CD4-positive, CD25-positive, alpha-beta regulatory T cell (primary cell): ENCODE results near the gene FAM222A. TPM values are rescaled to one million over a fixed set of nuclear protein-coding genes. Genes with fewer than 3 reads are reported as not detected.

Source experiments
- ATAC-seq, 2 donors: fragments of 150-1000 bp; cut with Tn5 transposase; one replicate each; pipeline ENCODE4 v1.10.0; 2021; ENCODE audit warnings: low read depth in 2 of 2, moderate number of reproducible peaks in 2 of 2, moderate library complexity in 1 of 2
- DNase-seq, 3 donors: peaks; one replicate each; pipeline versions ENCODE4 v3.0.0 to v3.0.0-alpha.2; 2012 to 2022; ENCODE audit warnings: mixed read lengths in 1 of 3
- H3K27ac ChIP-seq: one replicate; pipeline ENCODE4 v1.7.0; 2013; ENCODE audit warnings: mild to moderate bottlenecking, low read length; ENCODE audit not compliant: insufficient read depth, poor library complexity, severe bottlenecking
- H3K27me3 ChIP-seq: one replicate; pipeline ENCODE4 v1.7.0; 2013; ENCODE audit warnings: low read length; ENCODE audit not compliant: control insufficient read depth, insufficient read depth
- H3K36me3 ChIP-seq: one replicate; pipeline ENCODE4 v1.7.0; 2013; ENCODE audit warnings: mild to moderate bottlenecking, low read length, moderate library complexity; ENCODE audit not compliant: control insufficient read depth, insufficient read depth
- H3K4me1 ChIP-seq: 2 replicates; pipeline ENCODE4 v1.7.0; 2013; ENCODE audit warnings: mild to moderate bottlenecking, low read length; ENCODE audit not compliant: insufficient read depth, control insufficient read depth, poor library complexity, severe bottlenecking
- H3K4me3 ChIP-seq: one replicate; pipeline ENCODE4 v1.7.0; 2013; ENCODE audit warnings: low read depth, mild to moderate bottlenecking, low read length, moderate library complexity
- H3K9me3 ChIP-seq, 2 experiments: 1 replicate in 1 of 2; 2 replicates in 1 of 2; pipeline ENCODE4 v1.7.0; 2013; ENCODE audit warnings: low read length in 2 of 2, mild to moderate bottlenecking in 1 of 2, moderate library complexity in 1 of 2; ENCODE audit not compliant: control insufficient read depth in 2 of 2
- H3K27ac Mint-ChIP-seq, 3 donors: one replicate each; pipeline ENCODE4 v1.8.0; 2020 to 2022; ENCODE audit warnings: mild to moderate bottlenecking in 3 of 3, mixed read lengths in 3 of 3, moderate library complexity in 2 of 3
- H3K27me3 Mint-ChIP-seq: one replicate; pipeline ENCODE4 v1.8.0; 2022; ENCODE audit warnings: mild to moderate bottlenecking, mixed read lengths
- H3K36me3 Mint-ChIP-seq: one replicate; pipeline ENCODE4 v1.8.0; 2020; ENCODE audit warnings: mixed read lengths
- H3K4me1 Mint-ChIP-seq, 4 donors: one replicate each; pipeline ENCODE4 v1.8.0; 2020 to 2022; ENCODE audit warnings: mixed read lengths in 4 of 4, mild to moderate bottlenecking in 1 of 4
- H3K4me3 Mint-ChIP-seq, 4 donors: one replicate each; pipeline ENCODE4 v1.8.0; 2020 to 2022; ENCODE audit warnings: mild to moderate bottlenecking in 4 of 4, mixed read lengths in 4 of 4, moderate library complexity in 3 of 4
- H3K9me3 Mint-ChIP-seq, 7 donors: one replicate each; pipeline ENCODE4 v1.8.0; 2020 to 2022; ENCODE audit warnings: mixed read lengths in 7 of 7, mild to moderate bottlenecking in 3 of 7, moderate library complexity in 2 of 7
- polyA plus RNA-seq, 4 donors: library from polyadenylated mRNA; unstranded; fragments of 300-500 nt; fragmentation: Illumina TruSeq; gene quantifications; one replicate each; pipeline ENCODE4 v1.2.3, GENCODE V29; 2021
- total RNA-seq: library from RNA; stranded (reverse); gene quantifications from one replicate; pipeline ENCODE4 v1.2.3, GENCODE V29; 2022

Gene FAM222A
- total and polyA plus RNA-seq, 5 donors from 2014 or later, result 0.08 to 2.3 TPM; not detected in 3

GRCh38 chr12:109675411-109675810 is 38.2 kb upstream of the FAM222A start:
- Mint-ChIP-seq H3K4me1 (no peaks in the 10 kb centered on the region), H3K4me3 (no peak overlapping the region), H3K27ac (no peak overlapping the region), H3K9me3 (peaks cover 0 to 2% (median 0%) of the 10 kb centered on the region in 7 donors), H3K36me3 (no peaks in the 10 kb centered on the region), H3K27me3 (peaks cover 28% of the 10 kb centered on the region)
- no peaks in the 10 kb centered on the region for H3K9me3 ChIP-seq
- H3K27me3 ChIP-seq, result peaks cover 8% of the 10 kb centered on the region
- no peak overlapping the region for H3K4me3 ChIP-seq
- ATAC-seq (no peak), DNase-seq (no peak)
- H3K4me1 ChIP-seq, result no peaks in the 10 kb centered on the region
- H3K27ac ChIP-seq, result no peak overlapping the region
- H3K36me3 ChIP-seq, result no peaks in the 10 kb centered on the region

- Mint-ChIP-seq H3K4me3 (no peak overlapping the region), H3K36me3 (no peaks in the 10 kb centered on the region), H3K27ac (no peak overlapping the region), H3K9me3 (peaks cover 0 to 2% (median 0%) of the 10 kb centered on the region in 7 donors), H3K27me3 (peaks cover 32% of the 10 kb centered on the region), H3K4me1 (no peaks in the 10 kb centered on the region)
- ATAC-seq (no peak), DNase-seq (no peak)
- H3K4me1 ChIP-seq, result no peaks in the 10 kb centered on the region
- no peaks in the 10 kb centered on the region for H3K36me3 ChIP-seq
- H3K4me3 ChIP-seq, result no peak overlapping the region
- peaks cover 5% of the 10 kb centered on the region for H3K27me3 ChIP-seq
- H3K27ac ChIP-seq, result no peak overlapping the region
- no peaks in the 10 kb centered on the region for H3K9me3 ChIP-seq
These were observed 36.3 kb upstream of the FAM222A start for GRCh38 chr12:109677279-109677691.

- ATAC-seq (no peak), DNase-seq (no peak)
- Mint-ChIP-seq H3K36me3 (no peaks in the 10 kb centered on the region), H3K27ac (no peak overlapping the region), H3K4me1 (no peaks in the 10 kb centered on the region), H3K4me3 (no peak overlapping the region), H3K9me3 (peaks cover 0 to 2% (median 0%) of the 10 kb centered on the region in 7 donors), H3K27me3 (peaks cover 33% of the 10 kb centered on the region)
- no peak overlapping the region for H3K27ac ChIP-seq
- H3K4me1 ChIP-seq, result no peaks in the 10 kb centered on the region
- no peaks in the 10 kb centered on the region for H3K36me3 ChIP-seq
- peaks cover 5% of the 10 kb centered on the region for H3K27me3 ChIP-seq
- no peaks in the 10 kb centered on the region for H3K9me3 ChIP-seq
- H3K4me3 ChIP-seq, result no peak overlapping the region
These were observed 34.9 kb upstream of the FAM222A start for GRCh38 chr12:109678719-109679118.

- H3K27me3 Mint-ChIP-seq, result peaks cover 33% of the 10 kb centered on the region
- DNase-seq, result no peak
- no peaks in the 10 kb centered on the region for H3K36me3 Mint-ChIP-seq
- no peaks in the 10 kb centered on the region for H3K4me1 Mint-ChIP-seq
- Histone ChIP-seq H3K9me3 (no peaks in the 10 kb centered on the region), H3K4me1 (no peaks in the 10 kb centered on the region), H3K36me3 (no peaks in the 10 kb centered on the region), H3K27ac (no peak overlapping the region), H3K27me3 (peaks cover 5% of the 10 kb centered on the region), H3K4me3 (no peak overlapping the region)
- H3K9me3 Mint-ChIP-seq, result peaks cover 0 to 2% (median 0%) of the 10 kb centered on the region in 7 donors
- H3K4me3 Mint-ChIP-seq, result no peak overlapping the region
- ATAC-seq, result no peak
- H3K27ac Mint-ChIP-seq, result no peak overlapping the region
These were observed 33.9 kb upstream of the FAM222A start for GRCh38 chr12:109679501-109680263.

- H3K4me3 Mint-ChIP-seq, result no peak overlapping the region
- ATAC-seq, result no peak
- peaks cover 36% of the 10 kb centered on the region for H3K27me3 Mint-ChIP-seq
- Histone ChIP-seq H3K27me3 (peaks cover 5% of the 10 kb centered on the region), H3K4me1 (no peaks in the 10 kb centered on the region), H3K9me3 (no peaks in the 10 kb centered on the region), H3K27ac (no peak overlapping the region), H3K4me3 (no peak overlapping the region), H3K36me3 (no peaks in the 10 kb centered on the region)
- peaks cover 0 to 2% (median 0%) of the 10 kb centered on the region in 7 donors for H3K9me3 Mint-ChIP-seq
- no peaks in the 10 kb centered on the region for H3K36me3 Mint-ChIP-seq
- no peaks in the 10 kb centered on the region for H3K4me1 Mint-ChIP-seq
- H3K27ac Mint-ChIP-seq, result no peak overlapping the region
- no peak for DNase-seq
These were observed 33.2 kb upstream of the FAM222A start for GRCh38 chr12:109680264-109681005.

GRCh38 chr12:109681986-109682707 is 31.5 kb upstream of the FAM222A start:
- Mint-ChIP-seq H3K27ac (no peak overlapping the region), H3K36me3 (no peaks in the 10 kb centered on the region), H3K27me3 (peaks cover 27% of the 10 kb centered on the region), H3K4me1 (no peaks in the 10 kb centered on the region), H3K4me3 (no peak overlapping the region), H3K9me3 (peaks cover 0 to 2% (median 0%) of the 10 kb centered on the region in 7 donors)
- Histone ChIP-seq H3K4me3 (no peak overlapping the region), H3K36me3 (no peaks in the 10 kb centered on the region), H3K9me3 (no peaks in the 10 kb centered on the region), H3K27me3 (peaks cover 3% of the 10 kb centered on the region), H3K4me1 (no peaks in the 10 kb centered on the region), H3K27ac (no peak overlapping the region)
- DNase-seq (no peak), ATAC-seq (no peak)

- H3K9me3 Mint-ChIP-seq, result peaks cover 0 to 2% (median 0%) of the 10 kb centered on the region in 7 donors
- ATAC-seq, result no peak
- peaks cover 22% of the 10 kb centered on the region for H3K27me3 Mint-ChIP-seq
These were observed 30.9 kb upstream of the FAM222A start for GRCh38 chr12:109682708-109683060.

More at GRCh38 chr12:109682708-109683060, 30.9 kb upstream of the FAM222A start:
- Mint-ChIP-seq H3K27ac (no peak overlapping the region), H3K4me3 (no peak overlapping the region), H3K4me1 (no peaks in the 10 kb centered on the region), H3K36me3 (no peaks in the 10 kb centered on the region)
- Histone ChIP-seq H3K36me3 (no peaks in the 10 kb centered on the region), H3K9me3 (no peaks in the 10 kb centered on the region), H3K27me3 (peaks cover 3% of the 10 kb centered on the region), H3K27ac (no peak overlapping the region), H3K4me1 (no peaks in the 10 kb centered on the region), H3K4me3 (no peak overlapping the region)
- DNase-seq, result no peak
